ENCODE results near the gene RMDN3. TPM values are rescaled to one million over a fixed set of nuclear protein-coding genes. Genes with fewer than 3 reads are reported as not detected.

RMDN3 gene
- total RNA-seq, 1 donor from 2014 or later = 6.0 TPM

GRCh38 chr15:40746916-40747418 lies 8.1 kb downstream of the RMDN3 start:
- intact Hi-C loops (cut with DNase I) = no loop called here
- Histone ChIP-seq H3K27me3 (no peaks in the 10 kb centered on the region), H3K36me3 (peaks cover 54 to 73% of the 10 kb centered on the region in 2 donors), H3K9me3 (no peaks in the 10 kb centered on the region), H3K4me1 (no peaks in the 10 kb centered on the region), H3K4me3 (no peak overlapping the region), H3K27ac (no peak overlapping the region)
- no peak for DNase-seq (ENCODE audit: low spot score in 2 of 2)
- no peak for TF ChIP-seq CTCF (IDR thresholded peaks at IDR 0.05)

- peak in 1 of 2 donors; percentile 58 for DNase-seq (ENCODE audit: low spot score in 2 of 2)
- intact Hi-C loops (cut with DNase I) = no loop called here
- peaks cover 53 to 71% of the 10 kb centered on the region in 2 donors for H3K36me3 ChIP-seq
- no peak overlapping the region for H3K4me3 ChIP-seq
- H3K27me3 ChIP-seq = no peaks in the 10 kb centered on the region
- TF ChIP-seq CTCF (IDR thresholded peaks at IDR 0.05) = no peak
- no peaks in the 10 kb centered on the region for H3K4me1 ChIP-seq
- H3K27ac ChIP-seq = no peak overlapping the region
- H3K9me3 ChIP-seq = no peaks in the 10 kb centered on the region
These were observed 10.3 kb downstream of the RMDN3 start for GRCh38 chr15:40744815-40745152.

GRCh38 chr15:40743921-40744814 lies 10.9 kb downstream of the RMDN3 start:
- Histone ChIP-seq H3K4me1 (no peaks in the 10 kb centered on the region), H3K27me3 (no peaks in the 10 kb centered on the region), H3K4me3 (no peak overlapping the region), H3K36me3 (peaks cover 59 to 71% of the 10 kb centered on the region in 2 donors), H3K9me3 (no peaks in the 10 kb centered on the region), H3K27ac (no peak overlapping the region)
- TF ChIP-seq CTCF (IDR thresholded peaks at IDR 0.05) = no peak
- peak in 1 of 2 donors; percentile 59 for DNase-seq (ENCODE audit: low spot score in 2 of 2)
- intact Hi-C loops (cut with DNase I) = no loop called here

- H3K4me1 ChIP-seq = no peaks in the 10 kb centered on the region
- peaks cover 62 to 70% of the 10 kb centered on the region in 2 donors for H3K36me3 ChIP-seq
- no peaks in the 10 kb centered on the region for H3K27me3 ChIP-seq
- no peaks in the 10 kb centered on the region for H3K9me3 ChIP-seq
- no peak overlapping the region for H3K27ac ChIP-seq
- DNase-seq (ENCODE audit: low spot score in 2 of 2) = peak in 1 of 2 donors; percentile 27
- intact Hi-C loops (cut with DNase I) = no loop called here
- H3K4me3 ChIP-seq = no peak overlapping the region
- no peak for TF ChIP-seq CTCF (IDR thresholded peaks at IDR 0.05)
These were observed 11.6 kb downstream of the RMDN3 start for GRCh38 chr15:40743485-40743901.

- no peak overlapping the region for H3K4me3 ChIP-seq
- no peak for TF ChIP-seq CTCF (IDR thresholded peaks at IDR 0.05)
- DNase-seq (ENCODE audit: low spot score in 2 of 2) = no peak
- peaks cover 71 to 87% of the 10 kb centered on the region in 2 donors for H3K36me3 ChIP-seq
- no peak overlapping the region for H3K27ac ChIP-seq
- H3K4me1 ChIP-seq = no peaks in the 10 kb centered on the region
- intact Hi-C loops (cut with DNase I) = no loop called here
- no peaks in the 10 kb centered on the region for H3K27me3 ChIP-seq
- no peaks in the 10 kb centered on the region for H3K9me3 ChIP-seq
These were observed 15.2 kb downstream of the RMDN3 start for GRCh38 chr15:40739854-40740253.
